Measurements from ENCODE around the gene SERTAD1.

The SERTAD1 gene

DNA sequence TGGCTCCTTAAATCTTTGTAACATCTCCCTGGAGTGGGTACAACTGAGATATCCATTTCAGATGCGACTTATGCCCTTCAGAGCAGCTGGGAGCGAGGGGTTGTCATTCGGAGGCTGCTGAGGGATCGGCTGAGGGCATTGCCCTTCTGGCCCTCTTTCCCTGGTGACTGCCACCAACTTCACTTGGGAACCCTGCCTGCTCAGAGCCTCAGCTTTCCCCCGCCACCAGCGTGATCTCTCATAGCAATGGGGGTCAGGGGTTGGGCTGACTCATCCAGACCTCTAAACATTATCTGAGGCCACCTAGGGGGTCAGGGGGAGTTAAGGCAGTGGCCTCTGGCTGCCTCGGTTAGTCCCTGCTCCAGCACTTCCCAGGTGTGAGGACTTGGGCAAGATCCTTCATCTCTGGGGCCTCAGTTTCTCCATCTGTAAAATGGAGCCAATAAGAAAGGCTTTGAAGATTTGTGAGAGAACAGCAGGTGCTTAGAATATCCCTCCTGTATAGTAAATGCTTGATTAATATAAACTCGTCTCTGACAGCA lies 13.8 kb downstream of the SERTAD1 start:
- TF ChIP-seq EGR1 (IDR thresholded peaks at IDR 0.05) (no peak), TAF1 (IDR thresholded peaks at IDR 0.05; ENCODE audit: low read depth) (no peak), YY1 (IDR thresholded peaks at IDR 0.05; ENCODE audit: low read depth) (no peak)

DNA sequence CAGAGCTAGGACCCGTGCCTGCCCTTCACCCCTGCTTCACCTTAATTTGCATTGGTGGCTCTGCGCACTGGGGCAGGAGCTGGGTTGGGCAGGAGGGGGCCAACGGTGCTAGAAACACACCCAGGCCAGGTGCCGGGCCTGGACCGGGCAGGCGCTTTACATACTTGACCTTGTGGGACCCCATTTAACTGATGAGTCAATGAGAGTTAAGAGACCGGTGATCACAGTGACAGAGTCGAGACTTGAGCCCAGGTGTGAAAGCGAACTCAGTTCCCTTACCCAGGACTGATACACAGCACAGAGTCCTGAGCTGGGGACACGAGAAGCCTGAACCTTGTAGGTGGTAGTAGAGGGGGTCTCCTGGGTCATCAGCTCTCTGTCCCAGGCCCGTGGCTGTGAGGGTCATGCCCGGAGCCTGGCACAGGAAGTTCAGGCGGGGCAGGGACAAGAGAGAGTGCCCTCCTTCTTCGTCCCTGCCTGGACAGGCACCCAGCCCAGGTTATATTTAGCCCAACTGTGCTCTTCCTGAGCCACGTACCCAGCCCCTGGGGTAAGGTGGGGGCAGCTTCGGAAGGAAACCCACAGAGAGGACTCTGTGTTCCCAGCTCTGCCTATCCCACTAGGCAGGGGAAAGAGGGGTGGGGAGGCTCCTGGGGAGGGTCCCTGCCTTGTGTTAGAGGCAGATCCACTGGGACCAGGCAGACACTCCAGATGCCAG lies 14.5 kb downstream of the SERTAD1 start:
- TF ChIP-seq TCF12 (IDR thresholded peaks at IDR 0.05; ENCODE audit: low read depth) (no peak), MAX (IDR thresholded peaks at IDR 0.05) (no peak), CREB1 (IDR thresholded peaks at IDR 0.05; ENCODE audit: low read depth) (no peak), NFIC (IDR thresholded peaks at IDR 0.05) (no peak), REST (IDR thresholded peaks at IDR 0.05; ENCODE audit: low read depth) (no peak), ZBTB7A (IDR thresholded peaks at IDR 0.05; ENCODE audit: low read depth) (no peak), FOXM1 (IDR thresholded peaks at IDR 0.05; ENCODE audit: borderline replicate concordance, low read depth) (no peak)
- TF ChIP-seq, protein P1, sequence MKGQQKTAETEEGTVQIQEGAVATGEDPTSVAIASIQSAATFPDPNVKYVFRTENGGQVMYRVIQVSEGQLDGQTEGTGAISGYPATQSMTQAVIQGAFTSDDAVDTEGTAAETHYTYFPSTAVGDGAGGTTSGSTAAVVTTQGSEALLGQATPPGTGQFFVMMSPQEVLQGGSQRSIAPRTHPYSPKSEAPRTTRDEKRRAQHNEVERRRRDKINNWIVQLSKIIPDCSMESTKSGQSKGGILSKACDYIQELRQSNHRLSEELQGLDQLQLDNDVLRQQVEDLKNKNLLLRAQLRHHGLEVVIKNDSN (IDR thresholded peaks at IDR 0.05) = no peak

DNA sequence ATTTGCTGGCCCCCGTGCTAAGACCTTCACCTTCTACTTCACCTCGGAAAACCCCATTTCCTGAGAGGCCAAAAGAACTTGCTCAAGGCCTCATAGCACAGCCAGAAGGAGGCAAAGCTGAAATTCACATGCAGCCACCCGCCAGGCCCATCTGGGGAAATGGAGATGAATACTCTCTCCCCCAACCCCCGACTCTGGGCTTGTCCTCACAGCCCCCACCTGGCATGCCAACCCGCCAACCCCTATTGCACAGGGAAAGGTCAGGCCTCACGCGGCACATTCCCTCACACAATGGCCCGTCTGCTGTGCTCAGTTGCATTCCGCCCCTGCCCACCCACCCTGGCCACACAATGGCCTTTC lies 15.8 kb downstream of the SERTAD1 start:
- TF ChIP-seq EP300 (IDR thresholded peaks at IDR 0.05; ENCODE audit: borderline replicate concordance) (no peak), RAD21 (IDR thresholded peaks at IDR 0.05; ENCODE audit: low read depth) (no peak), TCF12 (IDR thresholded peaks at IDR 0.05; ENCODE audit: low read depth) (no peak), MAX (IDR thresholded peaks at IDR 0.05) (no peak), EGR1 (IDR thresholded peaks at IDR 0.05) (no peak), FOXM1 (IDR thresholded peaks at IDR 0.05; ENCODE audit: borderline replicate concordance, low read depth) (no peak), NFIC (IDR thresholded peaks at IDR 0.05) (no peak), TEAD4 (IDR thresholded peaks at IDR 0.05) (no peak), ZBTB7A (IDR thresholded peaks at IDR 0.05; ENCODE audit: low read depth) (no peak), CREB1 (IDR thresholded peaks at IDR 0.05; ENCODE audit: low read depth) (no peak), REST (IDR thresholded peaks at IDR 0.05; ENCODE audit: low read depth) (no peak), TAF1 (IDR thresholded peaks at IDR 0.05; ENCODE audit: low read depth) (no peak), YY1 (IDR thresholded peaks at IDR 0.05; ENCODE audit: low read depth) (no peak), CEBPB (IDR thresholded peaks at IDR 0.05) (no peak)
- TF ChIP-seq, protein P1 (IDR thresholded peaks at IDR 0.05) = no peak

DNA sequence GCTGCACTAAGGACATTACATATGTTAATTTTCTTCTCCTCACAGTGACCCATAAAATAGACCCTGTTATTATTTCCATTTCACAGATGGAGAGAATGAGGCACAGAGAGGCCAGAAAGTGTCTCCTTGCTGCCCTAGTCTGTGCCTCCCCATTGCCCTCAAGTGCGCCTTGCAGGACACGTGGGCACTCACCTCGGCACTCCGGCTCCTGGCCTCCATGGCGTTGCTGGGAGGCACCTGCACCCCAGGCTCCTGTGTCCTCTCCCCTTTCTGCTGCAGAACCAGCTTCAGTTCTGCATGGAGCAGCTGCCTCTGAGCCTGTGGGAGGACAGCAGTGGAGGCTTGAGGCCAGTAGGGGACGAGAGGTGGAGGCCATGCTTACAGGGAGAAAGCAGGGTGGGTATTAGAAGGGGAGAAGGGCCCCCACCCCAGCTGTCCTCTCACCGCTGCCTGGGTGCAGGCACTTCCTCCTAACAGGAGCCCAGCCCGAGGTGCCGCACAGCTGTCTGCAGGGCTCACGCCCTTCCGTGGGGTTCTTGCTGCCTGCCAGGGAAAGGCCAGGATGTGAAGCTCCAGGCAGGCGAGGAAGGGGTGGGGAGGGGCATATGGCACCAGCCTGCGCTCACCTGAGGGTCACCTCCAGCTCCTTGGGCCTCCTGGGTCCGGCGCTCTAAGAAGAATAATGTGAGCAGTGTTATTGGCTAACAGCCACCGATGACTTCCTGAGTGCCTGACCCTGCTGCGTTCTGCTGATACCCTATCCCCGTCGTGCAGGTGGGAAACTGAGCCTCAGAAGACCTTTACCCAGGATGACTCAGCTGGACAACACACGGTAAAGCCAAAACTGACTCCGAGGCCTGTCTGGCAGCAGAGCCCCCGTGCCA lies 17.8 kb downstream of the SERTAD1 start:
- no peak for TF ChIP-seq YY1 (IDR thresholded peaks at IDR 0.05; ENCODE audit: low read depth)
- no peak for TF ChIP-seq TAF1 (IDR thresholded peaks at IDR 0.05; ENCODE audit: low read depth)
- TF ChIP-seq TEAD4 (IDR thresholded peaks at IDR 0.05) = no peak
- no peak for TF ChIP-seq TCF12 (IDR thresholded peaks at IDR 0.05; ENCODE audit: low read depth)
- no peak for TF ChIP-seq CREB1 (IDR thresholded peaks at IDR 0.05; ENCODE audit: low read depth)
- TF ChIP-seq CEBPB (IDR thresholded peaks at IDR 0.05) = no peak
- TF ChIP-seq MAX (IDR thresholded peaks at IDR 0.05) = no peak
- TF ChIP-seq NFIC (IDR thresholded peaks at IDR 0.05) = no peak
- TF ChIP-seq EGR1 (IDR thresholded peaks at IDR 0.05) = no peak
- TF ChIP-seq RAD21 (IDR thresholded peaks at IDR 0.05; ENCODE audit: low read depth) = no peak
- no peak for TF ChIP-seq ZBTB7A (IDR thresholded peaks at IDR 0.05; ENCODE audit: low read depth)
- no peak for TF ChIP-seq FOXM1 (IDR thresholded peaks at IDR 0.05; ENCODE audit: borderline replicate concordance, low read depth)
- TF ChIP-seq REST (IDR thresholded peaks at IDR 0.05; ENCODE audit: low read depth) = no peak
- TF ChIP-seq EP300 (IDR thresholded peaks at IDR 0.05; ENCODE audit: borderline replicate concordance) = no peak
- TF ChIP-seq, protein P1 (IDR thresholded peaks at IDR 0.05) = no peak

All from Ishikawa (cell line).